ENCODE data around the gene RPL37. TPM values are rescaled to one million over a fixed set of nuclear protein-coding genes. Genes with fewer than 3 reads are reported as not detected.

RPL37 gene
- total RNA-seq, 4 donors from 2014 or later: 64.0 to 132 (median 91.4) TPM

GRCh38 chr5:40823459-40823858 is 11.6 kb downstream of the RPL37 start:
- no peaks in the 10 kb centered on the region for H3K9me3 ChIP-seq
- TF ChIP-seq POLR2AphosphoS5 (IDR thresholded peaks at IDR 0.05) (no peak), CTCF (IDR thresholded peaks at IDR 0.05) (no peak), EP300 (IDR thresholded peaks at IDR 0.05) (no peak), POLR2A (IDR thresholded peaks at IDR 0.05) (no peak)
- 43% methylated on average over 1 of the region's 1 CpG; no CpG with 5 or more reads in 1 of the 2 donors for WGBS, 2 donors (ENCODE audit: low coverage in 1 of 2)
- no peak overlapping the region for H3K4me3 ChIP-seq
- H3K4me1 ChIP-seq: no peaks in the 10 kb centered on the region
- peaks cover 0 to 22% of the 10 kb centered on the region in 2 donors for H3K36me3 ChIP-seq
- ATAC-seq: no peak
- H3K27me3 ChIP-seq: no peaks in the 10 kb centered on the region
- H3K27ac ChIP-seq: no peak overlapping the region

GRCh38 chr5:40813698-40814281 is 21.2 kb downstream of the RPL37 start:
- no peak for TF ChIP-seq POLR2A (IDR thresholded peaks at IDR 0.05)
- TF ChIP-seq EP300 (IDR thresholded peaks at IDR 0.05): no peak
- TF ChIP-seq CTCF (IDR thresholded peaks at IDR 0.05): no peak
- no peak for TF ChIP-seq POLR2AphosphoS5 (IDR thresholded peaks at IDR 0.05)
- Histone ChIP-seq H3K4me3 (no peak overlapping the region), H3K27me3 (no peaks in the 10 kb centered on the region), H3K9me3 (no peaks in the 10 kb centered on the region), H3K27ac (no peak overlapping the region), H3K36me3 (no peaks in the 10 kb centered on the region), H3K4me1 (no peaks in the 10 kb centered on the region)
- ATAC-seq: no peak
- 67 to 100% methylated on average over 1 to 2 of the region's 2 CpGs for WGBS, 2 donors (ENCODE audit: low coverage in 1 of 2)

- H3K9me3 ChIP-seq: no peaks in the 10 kb centered on the region
- no peak overlapping the region for H3K4me3 ChIP-seq
- H3K4me1 ChIP-seq: no peaks in the 10 kb centered on the region
- TF ChIP-seq EP300 (IDR thresholded peaks at IDR 0.05) (no peak), POLR2AphosphoS5 (IDR thresholded peaks at IDR 0.05) (no peak), CTCF (IDR thresholded peaks at IDR 0.05) (no peak), POLR2A (IDR thresholded peaks at IDR 0.05) (no peak)
- WGBS, 2 donors (ENCODE audit: low coverage in 1 of 2): 14 to 67% methylated on average over 1 of the region's 1 CpG
- no peak overlapping the region for H3K27ac ChIP-seq
- no peak for ATAC-seq
- H3K27me3 ChIP-seq: no peaks in the 10 kb centered on the region
- H3K36me3 ChIP-seq: no peaks in the 10 kb centered on the region
Observed at GRCh38 chr5:40812125-40812524, 22.9 kb downstream of the RPL37 start.

- TF ChIP-seq POLR2A (IDR thresholded peaks at IDR 0.05) (no peak), CTCF (IDR thresholded peaks at IDR 0.05) (no peak), EP300 (IDR thresholded peaks at IDR 0.05) (no peak), POLR2AphosphoS5 (IDR thresholded peaks at IDR 0.05) (no peak)
- H3K27ac ChIP-seq: no peak overlapping the region
- ATAC-seq: no peak
- no peaks in the 10 kb centered on the region for H3K36me3 ChIP-seq
- 77 to 85% methylated on average over 7 to 8 of the region's 8 CpGs for WGBS, 2 donors (ENCODE audit: low coverage in 1 of 2)
- no peaks in the 10 kb centered on the region for H3K27me3 ChIP-seq
- peaks cover 0 to 19% (median 0%) of the 10 kb centered on the region in 3 donors for H3K4me1 ChIP-seq
- no peaks in the 10 kb centered on the region for H3K9me3 ChIP-seq
- H3K4me3 ChIP-seq: no peak overlapping the region
Observed at GRCh38 chr5:40801771-40802562, 33.1 kb downstream of the RPL37 start.

- peak overlapping the region in 2 of 4 donors; percentile 94 to 99 for H3K27ac ChIP-seq
- ATAC-seq: no peak
- no peaks in the 10 kb centered on the region for H3K36me3 ChIP-seq
- no peaks in the 10 kb centered on the region for H3K9me3 ChIP-seq
- H3K4me3 ChIP-seq: no peak overlapping the region
- H3K27me3 ChIP-seq: no peaks in the 10 kb centered on the region
- H3K4me1 ChIP-seq: peaks cover 0 to 43% (median 6%) of the 10 kb centered on the region in 3 donors
- TF ChIP-seq CTCF (IDR thresholded peaks at IDR 0.05): no peak
- TF ChIP-seq POLR2AphosphoS5 (IDR thresholded peaks at IDR 0.05): no peak
- TF ChIP-seq EP300 (IDR thresholded peaks at IDR 0.05): no peak
- no peak for TF ChIP-seq POLR2A (IDR thresholded peaks at IDR 0.05)
- 0% methylated on average over 1 of the region's 1 CpG for WGBS, 2 donors (ENCODE audit: low coverage in 1 of 2)
Observed at GRCh38 chr5:40799258-40799657, 35.8 kb downstream of the RPL37 start.
